PC-9 (cell line): ENCODE measurements around the gene TMEM258. TPM values are rescaled to one million over a fixed set of nuclear protein-coding genes. Genes with fewer than 3 reads are reported as not detected.

ENCODE experiments used
- BruUV-seq: library from RNA; stranded (reverse); fragments of 400-500 nt; replicated peaks from 2 replicates; lab custom pipeline; 2021; lab: Mats Ljungman, UMichigan
- CTCF ChIA-PET: fragments of 300-600 bp; sonication (Branson Sonifier 250); formaldehyde crosslinking; loops from one replicate; lab custom pipeline; 2022; ENCODE audit warnings: antibody characterized with exemption; lab: Charles Lee
- POLR2A ChIA-PET: fragments of 300-600 bp; sonication (Branson Sonifier 250); formaldehyde crosslinking; loops from one replicate; lab custom pipeline; 2022; ENCODE audit warnings: antibody characterized with exemption; ENCODE audit not compliant: unreplicated experiment; lab: Charles Lee
- DNase-seq, 2 experiments: peaks; one replicate each; pipeline versions ENCODE4 v3.0.0 to v3.0.0-alpha.2; 2015 to 2022; ENCODE audit warnings: mixed read lengths in 1 of 2
- H2AFZ ChIP-seq: fragments of 200-600 bp; sonication (generic); 2 replicates; pipeline ENCODE4 v1.8.1; 2017; ENCODE audit warnings: antibody characterized with exemption
- H3F3A ChIP-seq: fragments of 200-600 bp; sonication (generic); 2 replicates; pipeline ENCODE4 v1.8.1; 2017; ENCODE audit warnings: antibody characterized with exemption, mild to moderate bottlenecking, low read depth; ENCODE audit not compliant: insufficient read depth
- H3K27ac ChIP-seq: fragments of 200-600 bp; sonication (generic); 2 replicates; pipeline ENCODE4 v1.6.1; 2016; ENCODE audit warnings: mixed run types
- H3K27me3 ChIP-seq: fragments of 200-600 bp; sonication (generic); 2 replicates; pipeline ENCODE4 v1.6.1; 2016; ENCODE audit warnings: low read depth, mixed run types; ENCODE audit not compliant: insufficient read depth
- H3K36me3 ChIP-seq: fragments of 200-600 bp; sonication (generic); 2 replicates; pipeline ENCODE4 v1.6.1; 2016; ENCODE audit warnings: low read depth, mixed run types
- H3K4me1 ChIP-seq: fragments of 200-600 bp; sonication (generic); replicated peaks from 2 replicates; pipeline ENCODE4 v1.6.1; 2016; ENCODE audit warnings: mixed run types; ENCODE audit not compliant: insufficient read depth
- H3K4me2 ChIP-seq: fragments of 200-600 bp; sonication (generic); 2 replicates; pipeline ENCODE4 v1.6.1; 2017; ENCODE audit warnings: mixed run types
- H3K4me3 ChIP-seq: fragments of 200-600 bp; sonication (generic); 2 replicates; pipeline ENCODE4 v1.6.1; 2016; ENCODE audit warnings: mixed run types
- H3K79me2 ChIP-seq: fragments of 200-600 bp; sonication (generic); 2 replicates; pipeline ENCODE4 v1.6.1; 2017; ENCODE audit warnings: low read depth, mixed run types
- H3K9me2 ChIP-seq: fragments of 200-600 bp; sonication (generic); 2 replicates; pipeline ENCODE4 v1.8.1; 2017; ENCODE audit warnings: mild to moderate bottlenecking; ENCODE audit not compliant: insufficient read depth
- H3K9me3 ChIP-seq: fragments of 200-600 bp; sonication (generic); 2 replicates; pipeline ENCODE4 v1.8.1; 2016; ENCODE audit warnings: low read depth; ENCODE audit not compliant: insufficient read depth
- H4K20me1 ChIP-seq: fragments of 200-600 bp; sonication (generic); 2 replicates; pipeline ENCODE4 v1.8.1; 2017; ENCODE audit not compliant: insufficient read depth
- CTCF ChIP-seq: fragments of 200-600 bp; sonication (generic); conservative IDR thresholded peaks from 2 replicates; pipeline ENCODE4 v1.6.1; 2017; ENCODE audit warnings: mixed run types, antibody characterized with exemption, mild to moderate bottlenecking, moderate library complexity
- EZH2 ChIP-seq: fragments of 200-600 bp; sonication (generic); IDR thresholded peaks from 2 replicates; pipeline ENCODE4 v1.8.0; 2017; ENCODE audit warnings: antibody characterized with exemption, low read depth
- intact Hi-C: fragments of 100-400 bp; cut with micrococcal nuclease; formaldehyde crosslinking; loops from one replicate; pipeline ENCODE4 v1.10.0; 2022; ENCODE audit not compliant: unreplicated experiment
- total RNA-seq: library from RNA; stranded (reverse); gene quantifications from 2 replicates; pipeline ENCODE4 v1.2.3, GENCODE V29; 2021

Gene TMEM258
- total RNA-seq, 1 experiment from 2014 or later: 217 TPM

GRCh38 chr11:61773809-61774208 is 18.6 kb downstream of the TMEM258 start:
- TF ChIP-seq EZH2: no peak
- TF ChIP-seq CTCF: no peak
- Histone ChIP-seq H3F3A (no peaks in the 10 kb centered on the region), H3K9me2 (no peaks in the 10 kb centered on the region), H3K27ac (no peak overlapping the region), H3K4me3 (no peak overlapping the region), H3K36me3 (no peaks in the 10 kb centered on the region), H3K27me3 (no peaks in the 10 kb centered on the region), H3K9me3 (no peaks in the 10 kb centered on the region), H3K4me1 (peaks cover 6% of the 10 kb centered on the region), H2AFZ (no peak overlapping the region), H3K79me2 (no peaks in the 10 kb centered on the region), H4K20me1 (no peaks in the 10 kb centered on the region), H3K4me2 (no peak overlapping the region)
- intact Hi-C loops: no loop called here
- no TSS peak for BruUV-seq
- POLR2A ChIA-PET: no interaction called here
- no peak for DNase-seq
- CTCF ChIA-PET: no interaction called here

- Histone ChIP-seq H3K4me1 (peaks cover 6% of the 10 kb centered on the region), H3K9me2 (no peaks in the 10 kb centered on the region), H3K27ac (no peak overlapping the region), H3K79me2 (no peaks in the 10 kb centered on the region), H3K36me3 (no peaks in the 10 kb centered on the region), H4K20me1 (no peaks in the 10 kb centered on the region), H3F3A (no peaks in the 10 kb centered on the region), H2AFZ (no peak overlapping the region), H3K4me3 (no peak overlapping the region), H3K9me3 (no peaks in the 10 kb centered on the region), H3K4me2 (no peak overlapping the region), H3K27me3 (no peaks in the 10 kb centered on the region)
- BruUV-seq: no TSS peak
- CTCF ChIA-PET: no interaction called here
- POLR2A ChIA-PET: no interaction called here
- intact Hi-C loops: no loop called here
- DNase-seq: no peak
- TF ChIP-seq CTCF: no peak
- TF ChIP-seq EZH2: no peak
Observed at GRCh38 chr11:61773356-61773755, 19.0 kb downstream of the TMEM258 start.

GRCh38 chr11:61771985-61772455 is 20.4 kb downstream of the TMEM258 start:
- Histone ChIP-seq H3K79me2 (no peaks in the 10 kb centered on the region), H3F3A (0 out of 2 replicates have a peak, but pooled peaks cover 4% of the 10 kb centered on the region), H3K9me3 (no peaks in the 10 kb centered on the region), H4K20me1 (no peaks in the 10 kb centered on the region), H2AFZ (no peak overlapping the region), H3K4me3 (no peak overlapping the region), H3K4me2 (no peak overlapping the region), H3K4me1 (peaks cover 6% of the 10 kb centered on the region), H3K9me2 (no peaks in the 10 kb centered on the region), H3K27me3 (no peaks in the 10 kb centered on the region), H3K36me3 (no peaks in the 10 kb centered on the region), H3K27ac (no peak overlapping the region)
- ChIA-PET CTCF (interaction anchor here (0.6 kb wide), 2 partner anchors 18 to 1002 kb away, joined by 3 to 4 read pairs; no protein-coding TSS in a partner anchor), POLR2A (no interaction called here)
- no peak for DNase-seq
- BruUV-seq: no TSS peak
- TF ChIP-seq EZH2 (no peak), CTCF (no peak)
- intact Hi-C loops: no loop called here
